MM.1S (cell line): Measurements from ENCODE around the gene DMGDH.

Experiments
- DNase-seq: peaks from one replicate; pipeline ENCODE4 v3.0.0-alpha.2; 2015
- H2AFZ ChIP-seq: fragments of 300-600 bp; sonication (generic); 2 replicates; pipeline ENCODE4 v1.6.0; 2016; ENCODE audit warnings: antibody characterized with exemption, low read length
- H3F3A ChIP-seq: fragments of 300-600 bp; sonication (generic); 2 replicates; pipeline ENCODE4 v1.6.1; 2016; ENCODE audit warnings: mild to moderate bottlenecking, antibody characterized with exemption, low read length, moderate library complexity, mixed read lengths; ENCODE audit not compliant: insufficient read depth
- H3K27ac ChIP-seq: fragments of 300-600 bp; sonication (generic); 2 replicates; pipeline ENCODE4 v1.5.1; 2016; ENCODE audit warnings: mild to moderate bottlenecking, low read length
- H3K27me3 ChIP-seq: fragments of 300-600 bp; sonication (generic); replicated peaks from 2 replicates; pipeline ENCODE4 v1.6.0; 2016; ENCODE audit warnings: low read length; ENCODE audit not compliant: insufficient read depth
- H3K36me3 ChIP-seq: fragments of 300-600 bp; sonication (generic); replicated peaks from 2 replicates; pipeline ENCODE4 v1.6.1; 2016; ENCODE audit warnings: mild to moderate bottlenecking, low read length, mixed read lengths; ENCODE audit not compliant: insufficient read depth
- H3K4me1 ChIP-seq: fragments of 300-600 bp; sonication (generic); 2 replicates; pipeline ENCODE4 v1.6.1; 2016; ENCODE audit warnings: low read length, mixed read lengths
- H3K4me2 ChIP-seq: fragments of 300-600 bp; sonication (generic); 2 replicates; pipeline ENCODE4 v1.6.0; 2016; ENCODE audit warnings: low read depth, low read length
- H3K4me3 ChIP-seq: fragments of 300-600 bp; sonication (generic); 2 replicates; pipeline ENCODE4 v1.5.1; 2016; ENCODE audit warnings: low read length, mixed read lengths
- H3K79me2 ChIP-seq: fragments of 300-600 bp; sonication (generic); 2 replicates; pipeline ENCODE4 v1.6.1; 2016; ENCODE audit warnings: mixed run types, low read length, mixed read lengths
- H3K9ac ChIP-seq: fragments of 300-600 bp; sonication (generic); 2 replicates; pipeline ENCODE4 v1.6.1; 2016; ENCODE audit warnings: low read length, mixed read lengths
- H3K9me2 ChIP-seq: fragments of 300-600 bp; sonication (generic); replicated peaks from 2 replicates; pipeline ENCODE4 v1.6.1; 2016; ENCODE audit warnings: mild to moderate bottlenecking, low read length, mixed read lengths; ENCODE audit not compliant: insufficient read depth
- H3K9me3 ChIP-seq: fragments of 300-600 bp; sonication (generic); replicated peaks from 2 replicates; pipeline ENCODE4 v1.6.1; 2016; ENCODE audit warnings: mild to moderate bottlenecking, low read length, mixed read lengths; ENCODE audit not compliant: insufficient read depth
- H4K20me1 ChIP-seq: fragments of 300-600 bp; sonication (generic); 2 replicates; pipeline ENCODE4 v1.6.1; 2016; ENCODE audit warnings: mild to moderate bottlenecking, low read length, moderate library complexity, mixed read lengths; ENCODE audit not compliant: insufficient read depth
- EZH2 ChIP-seq: fragments of 300-600 bp; sonication (generic); optimal IDR thresholded peaks from 2 replicates; pipeline ENCODE3; 2017; ENCODE audit warnings: low read depth, mild to moderate bottlenecking, antibody characterized with exemption, low read length, mixed read lengths
- EZH2phosphoT487 ChIP-seq: fragments of 300-600 bp; sonication (generic); IDR thresholded peaks from 2 replicates; pipeline ENCODE4 v1.6.1; 2018; ENCODE audit warnings: antibody characterized with exemption, low read length
- TF ChIP-seq, protein P1 (sequence below): fragments of 300-600 bp; sonication (generic); IDR thresholded peaks from 2 replicates; pipeline ENCODE4 v1.5.1; 2016; ENCODE audit warnings: antibody characterized with exemption, low read length, mixed read lengths

The DMGDH gene

DNA sequence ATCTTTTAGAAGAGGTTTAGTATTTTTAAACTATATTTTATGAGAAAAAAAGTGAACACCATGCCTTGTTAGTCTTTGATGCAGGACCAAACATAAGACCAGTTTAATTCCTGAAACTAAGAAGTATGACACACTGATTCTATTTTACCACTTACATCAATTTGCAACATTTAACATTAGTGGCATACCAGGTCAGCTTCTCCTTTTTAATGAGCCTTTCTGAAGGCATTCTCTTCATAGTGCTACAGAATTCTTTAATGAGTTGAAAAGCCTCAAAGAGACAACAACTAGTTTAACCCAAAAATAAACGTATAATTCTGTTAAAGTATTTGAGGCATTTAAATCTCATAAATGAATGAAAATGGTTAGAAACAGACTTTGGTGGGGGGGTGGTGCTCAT, 112.6 kb downstream of the DMGDH start:
- Histone ChIP-seq H3K36me3 (no peaks in the 10 kb centered on the region), H3K4me1 (no peaks in the 10 kb centered on the region), H3K79me2 (no peaks in the 10 kb centered on the region), H3K27me3 (no peaks in the 10 kb centered on the region), H3F3A (no peaks in the 10 kb centered on the region), H3K4me3 (no peak overlapping the region), H2AFZ (no peak overlapping the region), H3K9me3 (no peaks in the 10 kb centered on the region), H3K27ac (no peak overlapping the region), H4K20me1 (no peaks in the 10 kb centered on the region), H3K9ac (no peak overlapping the region), H3K9me2 (no peaks in the 10 kb centered on the region), H3K4me2 (no peak overlapping the region)
- no peak for DNase-seq
- TF ChIP-seq, protein P1, sequence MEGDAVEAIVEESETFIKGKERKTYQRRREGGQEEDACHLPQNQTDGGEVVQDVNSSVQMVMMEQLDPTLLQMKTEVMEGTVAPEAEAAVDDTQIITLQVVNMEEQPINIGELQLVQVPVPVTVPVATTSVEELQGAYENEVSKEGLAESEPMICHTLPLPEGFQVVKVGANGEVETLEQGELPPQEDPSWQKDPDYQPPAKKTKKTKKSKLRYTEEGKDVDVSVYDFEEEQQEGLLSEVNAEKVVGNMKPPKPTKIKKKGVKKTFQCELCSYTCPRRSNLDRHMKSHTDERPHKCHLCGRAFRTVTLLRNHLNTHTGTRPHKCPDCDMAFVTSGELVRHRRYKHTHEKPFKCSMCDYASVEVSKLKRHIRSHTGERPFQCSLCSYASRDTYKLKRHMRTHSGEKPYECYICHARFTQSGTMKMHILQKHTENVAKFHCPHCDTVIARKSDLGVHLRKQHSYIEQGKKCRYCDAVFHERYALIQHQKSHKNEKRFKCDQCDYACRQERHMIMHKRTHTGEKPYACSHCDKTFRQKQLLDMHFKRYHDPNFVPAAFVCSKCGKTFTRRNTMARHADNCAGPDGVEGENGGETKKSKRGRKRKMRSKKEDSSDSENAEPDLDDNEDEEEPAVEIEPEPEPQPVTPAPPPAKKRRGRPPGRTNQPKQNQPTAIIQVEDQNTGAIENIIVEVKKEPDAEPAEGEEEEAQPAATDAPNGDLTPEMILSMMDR = no peak
- no peak for TF ChIP-seq EZH2
- no peak for TF ChIP-seq EZH2phosphoT487

DNA sequence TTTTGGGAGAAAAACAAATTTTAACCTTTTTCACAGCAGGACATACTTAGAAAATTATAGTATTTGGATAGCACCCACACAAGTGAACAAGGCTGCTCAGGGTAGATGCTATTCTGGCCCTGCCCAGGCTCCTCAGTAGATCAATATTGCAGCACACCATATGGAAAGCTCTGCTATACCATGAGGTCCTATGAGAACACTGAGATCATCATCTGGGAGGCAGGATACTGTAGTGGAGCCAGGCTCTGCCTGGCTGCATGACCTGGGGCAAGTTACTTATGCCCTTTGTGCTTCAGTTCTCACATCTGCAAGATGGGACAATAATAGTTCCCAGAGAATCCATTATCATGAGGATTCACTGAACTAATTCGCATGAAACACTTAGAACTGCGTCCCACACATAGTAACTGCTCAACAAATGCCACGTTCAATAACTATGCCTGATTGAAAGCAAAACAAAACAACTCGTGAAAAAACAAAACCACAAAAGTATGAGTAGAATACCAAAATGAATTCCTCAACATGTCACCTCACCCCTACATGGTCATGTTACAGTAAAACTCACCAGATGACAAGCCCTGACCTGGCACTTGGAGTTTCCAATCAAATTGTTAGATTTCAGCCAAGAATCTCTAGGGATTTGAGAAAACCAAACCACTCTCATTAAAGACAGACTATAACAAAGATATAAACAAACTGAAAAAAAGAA, 116.2 kb downstream of the DMGDH start:
- Histone ChIP-seq H3K36me3 (no peaks in the 10 kb centered on the region), H3F3A (no peaks in the 10 kb centered on the region)

More for the DNA sequence above, 116.2 kb downstream of the DMGDH start:
- Histone ChIP-seq H3K27ac (no peak overlapping the region), H3K4me2 (no peak overlapping the region), H3K4me3 (no peak overlapping the region), H3K4me1 (no peaks in the 10 kb centered on the region), H3K27me3 (no peaks in the 10 kb centered on the region), H3K9me3 (no peaks in the 10 kb centered on the region), H3K9me2 (no peaks in the 10 kb centered on the region), H3K79me2 (no peaks in the 10 kb centered on the region), H4K20me1 (no peaks in the 10 kb centered on the region), H3K9ac (no peak overlapping the region), H2AFZ (no peak overlapping the region)
- no peak for TF ChIP-seq EZH2
- TF ChIP-seq EZH2phosphoT487 = no peak
- TF ChIP-seq, protein P1 = no peak
- DNase-seq = no peak
